ENCODE data around the gene GULP1. TPM values are rescaled to one million over a fixed set of nuclear protein-coding genes. Genes with fewer than 3 reads are reported as not detected.

GULP1 gene
- total RNA-seq, 4 donors from 2014 or later, result 34.0 to 46.3 (median 38.0) TPM

GRCh38 chr2:188523919-188524318 is 232.2 kb downstream of the GULP1 start:
- no peaks in the 10 kb centered on the region for H3K4me1 ChIP-seq
- 89 to 90% methylated on average over 1 of the region's 1 CpG for WGBS, 2 donors
- intact Hi-C loops (cut with DNase I), result loop anchor here (10.0 kb wide), 1 partner anchor 891 kb away; no protein-coding TSS in a partner anchor
- H3K27ac ChIP-seq, result no peak overlapping the region
- no peak overlapping the region for H3K4me3 ChIP-seq (replicated peaks in 1 of 3)
- DNase-seq, result no peak
- no peaks in the 10 kb centered on the region for H3K36me3 ChIP-seq
- no peak for TF ChIP-seq POLR2A (IDR thresholded peaks at IDR 0.05)
- no peak for TF ChIP-seq CTCF (IDR thresholded peaks at IDR 0.05)
- no peaks in the 10 kb centered on the region for H3K9me3 ChIP-seq
- H3K27me3 ChIP-seq, result no peaks in the 10 kb centered on the region

DNA sequence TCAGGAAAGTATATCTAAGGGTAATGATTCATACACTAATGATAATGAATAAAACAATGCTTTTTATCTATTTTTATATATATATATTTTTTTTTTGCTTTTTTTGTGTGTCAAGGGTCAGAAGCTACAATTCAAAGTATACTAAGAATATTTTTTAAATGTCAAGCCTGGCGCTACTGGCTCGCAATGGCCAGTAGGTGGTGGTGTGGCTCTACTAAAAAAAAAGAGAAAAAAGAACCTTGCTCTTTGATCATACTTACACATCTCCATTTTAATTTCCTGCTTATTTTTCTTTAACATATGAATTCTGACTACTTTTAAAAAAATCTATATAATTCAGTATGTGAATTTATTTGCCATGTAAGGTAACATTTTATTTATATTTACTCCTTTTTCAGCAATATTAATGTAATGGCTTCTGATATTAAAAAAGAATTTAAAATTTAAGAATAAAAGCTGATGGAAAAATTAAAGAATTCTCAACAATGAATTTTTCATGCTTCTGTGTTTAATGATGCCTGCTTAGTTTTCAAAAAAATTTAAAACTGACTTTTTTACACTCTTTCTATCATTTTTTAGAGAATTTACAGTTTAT is 232.9 kb downstream of the GULP1 start:
- TF ChIP-seq CTCF (IDR thresholded peaks at IDR 0.05) (peak; percentile 56 to 84 (median 74)), POLR2A (IDR thresholded peaks at IDR 0.05) (no peak)
- Histone ChIP-seq H3K36me3 (no peaks in the 10 kb centered on the region), H3K27me3 (no peaks in the 10 kb centered on the region), H3K4me1 (no peaks in the 10 kb centered on the region), H3K27ac (no peak overlapping the region), H3K4me3 (replicated peaks in 1 of 3) (no peak overlapping the region), H3K9me3 (no peaks in the 10 kb centered on the region)
- WGBS, 2 donors, result 2 to 3% methylated on average over 2 of the region's 2 CpGs
- peak; percentile 16 to 18 for DNase-seq
- intact Hi-C loops (cut with DNase I), result loop anchor here (5.0 to 10.0 kb wide), 2 partner anchors 463 to 890 kb away; no protein-coding TSS in a partner anchor

GRCh38 chr2:188526701-188527100 is 235.0 kb downstream of the GULP1 start:
- Histone ChIP-seq H3K4me1 (no peaks in the 10 kb centered on the region), H3K9me3 (no peaks in the 10 kb centered on the region), H3K4me3 (replicated peaks in 1 of 3) (no peak overlapping the region), H3K36me3 (no peaks in the 10 kb centered on the region), H3K27ac (no peak overlapping the region), H3K27me3 (no peaks in the 10 kb centered on the region)
- TF ChIP-seq POLR2A (IDR thresholded peaks at IDR 0.05) (no peak), CTCF (IDR thresholded peaks at IDR 0.05) (no peak)
- intact Hi-C loops (cut with DNase I), result loop anchor here (5.0 to 10.0 kb wide), 2 partner anchors 461 to 888 kb away; no protein-coding TSS in a partner anchor
- DNase-seq, result no peak

GRCh38 chr2:188527141-188527540 is 235.5 kb downstream of the GULP1 start:
- Histone ChIP-seq H3K4me3 (replicated peaks in 1 of 3) (no peak overlapping the region), H3K27me3 (no peaks in the 10 kb centered on the region), H3K4me1 (no peaks in the 10 kb centered on the region), H3K27ac (no peak overlapping the region), H3K9me3 (no peaks in the 10 kb centered on the region), H3K36me3 (no peaks in the 10 kb centered on the region)
- no peak for TF ChIP-seq CTCF (IDR thresholded peaks at IDR 0.05)
- no peak for TF ChIP-seq POLR2A (IDR thresholded peaks at IDR 0.05)
- WGBS, 2 donors, result 63 to 72% methylated on average over 1 of the region's 1 CpG
- intact Hi-C loops (cut with DNase I), result loop anchor here (5.0 to 10.0 kb wide), 2 partner anchors 460 to 888 kb away; no protein-coding TSS in a partner anchor
- DNase-seq, result no peak

- intact Hi-C loops (cut with DNase I), result loop anchor here (5.0 to 10.0 kb wide), 2 partner anchors 460 to 887 kb away; no protein-coding TSS in a partner anchor
- H3K27ac ChIP-seq, result no peak overlapping the region
- no peaks in the 10 kb centered on the region for H3K9me3 ChIP-seq
- H3K36me3 ChIP-seq, result no peaks in the 10 kb centered on the region
- WGBS, 2 donors, result 76 to 78% methylated on average over 5 of the region's 5 CpGs
- TF ChIP-seq CTCF (IDR thresholded peaks at IDR 0.05) (no peak), POLR2A (IDR thresholded peaks at IDR 0.05) (no peak)
- no peak for DNase-seq
- no peaks in the 10 kb centered on the region for H3K4me1 ChIP-seq
- no peak overlapping the region for H3K4me3 ChIP-seq (replicated peaks in 1 of 3)
- no peaks in the 10 kb centered on the region for H3K27me3 ChIP-seq
These were observed 235.9 kb downstream of the GULP1 start for GRCh38 chr2:188527581-188527993.
